Hippocampal formation (tissue), 2 donors: ENCODE results near the gene BID.

Experiments used
- DNase-seq, 2 donors: peaks; one replicate each; lab custom pipeline; 2025; lab: John Stamatoyannopoulos, UW

Gene BID

GRCh38 chr22:17783773-17784480 is 9.7 kb upstream of the BID start:
- no peak for DNase-seq

DNA sequence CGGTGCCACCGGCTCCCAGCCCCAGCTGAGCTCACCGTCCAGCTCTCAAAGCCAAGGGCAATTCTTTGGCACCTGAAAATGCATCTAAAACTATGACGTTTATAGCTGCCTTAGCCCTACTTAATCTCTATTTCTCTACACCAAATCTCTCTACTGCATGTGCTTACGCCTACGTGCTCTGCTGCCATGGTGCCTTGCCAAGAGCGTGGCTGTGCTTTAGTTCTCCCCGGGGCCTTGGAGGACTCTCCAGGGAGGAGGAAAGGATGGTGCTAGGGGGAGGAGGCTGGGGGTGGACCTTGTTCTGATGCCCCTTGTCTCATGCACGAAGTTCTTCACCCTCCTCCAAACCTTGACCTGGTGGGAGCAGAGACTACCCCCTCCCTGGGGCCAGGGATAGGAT is 9.0 kb upstream of the BID start:
- no peak for DNase-seq

GRCh38 chr22:17782621-17783020 is 8.4 kb upstream of the BID start:
- no peak for DNase-seq

DNA sequence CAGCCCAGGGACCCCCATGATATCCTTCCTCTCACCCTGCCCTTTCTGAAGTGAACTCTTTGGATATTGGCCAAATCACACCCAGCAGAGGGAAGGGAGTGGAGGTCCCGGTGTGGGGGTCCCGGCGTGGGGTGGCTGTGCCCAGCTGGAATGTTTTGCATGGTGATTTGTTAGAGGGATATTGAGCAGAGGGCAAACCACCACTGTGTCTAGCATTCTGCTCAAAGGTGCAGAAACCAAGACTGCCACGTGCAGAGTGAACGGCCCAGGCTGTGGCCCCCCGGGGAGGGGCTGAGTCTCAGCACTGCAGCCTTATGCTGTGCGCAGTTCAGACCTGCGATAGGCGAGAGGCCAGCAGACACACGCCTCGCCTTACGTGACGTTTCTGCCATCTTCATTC is 7.9 kb upstream of the BID start:
- no peak for DNase-seq

DNA sequence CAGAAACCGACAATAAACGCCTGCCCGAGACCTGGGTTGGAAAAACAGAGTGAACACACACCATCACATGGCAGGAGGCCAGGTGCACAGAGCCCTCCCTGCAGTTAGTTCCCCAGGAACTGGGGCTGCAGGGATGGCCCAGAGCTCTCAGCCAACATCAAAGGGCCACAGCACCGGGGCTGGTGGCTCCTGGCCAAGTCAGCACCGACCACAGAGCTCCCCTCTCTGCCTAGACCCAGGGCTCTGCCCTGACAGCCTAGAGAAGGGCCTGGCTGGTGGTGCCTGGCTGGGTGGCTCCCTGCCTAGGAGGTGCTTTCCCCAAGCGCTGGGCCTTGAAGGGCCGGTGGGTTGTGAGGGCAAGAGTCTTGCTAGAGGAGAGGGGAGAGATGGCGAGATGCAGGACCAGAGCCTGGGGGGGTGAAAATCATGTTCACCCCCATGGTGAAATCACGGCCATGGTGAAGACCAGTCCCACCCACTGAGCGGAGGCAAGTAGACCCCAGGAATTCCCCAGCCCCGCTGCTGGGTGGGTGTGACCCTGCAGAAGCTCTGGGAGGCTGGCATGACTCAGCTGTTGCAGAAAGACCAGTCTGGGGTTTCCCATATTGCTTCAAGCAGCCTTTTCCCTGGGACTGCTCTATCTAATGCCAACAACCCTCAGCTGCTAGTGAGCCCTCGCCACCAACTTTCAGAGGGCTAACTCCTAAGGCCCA is 7.2 kb upstream of the BID start:
- DNase-seq, result no peak

DNA sequence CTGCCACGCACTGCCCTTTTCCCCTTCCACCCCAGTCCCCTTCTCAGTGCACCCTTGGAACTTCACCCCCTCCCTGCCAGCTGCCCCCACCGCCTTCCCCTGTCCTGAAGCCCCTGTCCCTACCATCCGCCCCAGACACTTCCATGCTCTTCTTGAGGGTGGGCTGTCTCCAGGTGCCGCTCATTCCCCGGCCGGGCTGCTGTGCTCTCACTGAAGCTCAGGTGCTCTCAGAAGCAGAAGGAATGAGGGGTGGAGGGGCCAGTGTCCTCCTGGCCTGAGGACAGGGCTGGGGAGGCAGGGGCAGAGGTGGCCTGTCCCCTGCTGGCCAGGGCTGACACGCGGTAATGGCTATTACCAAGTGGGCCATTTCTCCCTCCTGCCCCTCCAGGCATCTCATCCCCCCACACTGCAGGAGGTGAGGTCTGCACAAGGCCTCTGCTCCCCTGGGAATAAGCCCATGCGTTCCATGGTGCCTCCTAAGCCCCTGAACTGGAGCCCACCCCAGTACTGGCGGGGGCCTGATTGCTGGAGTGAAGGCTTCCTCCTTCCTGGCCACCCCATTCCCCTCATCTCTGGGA is 6.6 kb upstream of the BID start:
- DNase-seq, result no peak

DNA sequence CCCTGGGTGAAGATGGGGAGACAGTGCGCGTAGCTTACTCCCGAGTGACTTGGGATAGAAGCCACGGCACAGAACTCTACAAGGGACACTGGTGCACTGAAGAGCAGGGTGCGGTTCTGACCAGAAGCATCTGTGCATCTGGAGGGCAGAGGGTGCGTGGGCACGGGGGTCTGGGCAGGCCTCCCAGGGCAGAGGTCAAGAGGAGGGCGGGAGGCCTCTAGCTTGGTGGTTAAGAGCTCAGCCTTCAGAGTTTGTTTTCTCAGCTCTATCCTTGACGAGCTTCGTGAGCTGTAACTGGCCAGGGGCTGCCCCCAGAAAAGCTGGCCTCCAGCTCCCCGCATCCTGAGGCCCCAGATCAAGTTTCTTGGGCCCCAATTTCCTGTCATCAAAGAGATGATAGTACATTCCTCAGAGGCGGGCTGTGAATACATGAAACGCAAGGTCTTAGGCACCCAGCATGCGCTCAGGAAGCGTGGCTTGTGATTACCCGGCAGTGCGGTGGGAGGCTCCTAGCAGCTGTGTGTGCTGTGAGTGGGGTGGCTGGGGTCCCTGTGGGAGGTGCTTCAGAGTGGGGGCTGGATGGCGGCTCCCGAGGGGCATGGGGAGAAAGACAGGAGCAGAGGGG is 6.0 kb upstream of the BID start:
- no peak for DNase-seq

DNA sequence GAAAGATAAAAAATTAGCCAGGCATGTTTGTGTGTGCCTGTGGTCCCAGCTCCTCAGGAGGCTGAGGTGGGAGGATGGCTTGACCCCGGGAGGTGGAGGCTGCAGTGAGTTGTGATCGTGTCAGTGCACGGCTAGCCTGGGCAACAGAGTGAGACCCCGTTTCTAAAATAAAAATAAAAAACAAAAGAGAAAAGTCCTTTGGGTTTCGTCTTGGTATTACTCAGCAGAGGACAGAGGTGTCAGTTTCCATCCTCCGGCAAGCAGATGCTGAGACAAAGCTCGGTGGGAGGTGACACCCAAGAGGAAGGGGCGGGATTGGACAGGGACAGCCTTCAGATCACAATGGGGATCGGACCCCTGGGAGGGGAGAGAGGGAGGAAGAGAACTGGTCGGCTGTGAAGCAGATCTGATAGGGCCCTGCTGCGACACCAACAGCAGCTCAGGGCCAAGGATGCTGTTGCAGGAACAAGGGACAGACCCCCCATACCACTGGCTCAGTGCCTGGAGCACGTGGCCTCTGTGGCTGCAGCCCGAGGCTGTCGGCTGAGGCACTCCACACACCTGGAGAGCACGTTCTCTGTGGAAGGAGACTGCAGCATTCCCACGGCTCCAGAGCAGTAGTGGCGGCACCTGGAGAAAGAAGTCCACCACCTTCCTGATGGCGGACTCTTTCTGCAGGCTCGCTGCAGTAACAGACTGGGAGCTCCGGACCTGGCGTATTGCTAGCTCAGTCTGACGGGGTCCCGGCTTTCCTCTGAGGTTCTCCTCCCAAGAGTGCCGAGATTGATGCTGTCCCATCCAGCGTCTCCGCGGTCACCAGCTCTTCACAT is 5.2 kb upstream of the BID start:
- DNase-seq, result no peak

GRCh38 chr22:17778412-17778976 is 4.2 kb upstream of the BID start:
- DNase-seq, result no peak

DNA sequence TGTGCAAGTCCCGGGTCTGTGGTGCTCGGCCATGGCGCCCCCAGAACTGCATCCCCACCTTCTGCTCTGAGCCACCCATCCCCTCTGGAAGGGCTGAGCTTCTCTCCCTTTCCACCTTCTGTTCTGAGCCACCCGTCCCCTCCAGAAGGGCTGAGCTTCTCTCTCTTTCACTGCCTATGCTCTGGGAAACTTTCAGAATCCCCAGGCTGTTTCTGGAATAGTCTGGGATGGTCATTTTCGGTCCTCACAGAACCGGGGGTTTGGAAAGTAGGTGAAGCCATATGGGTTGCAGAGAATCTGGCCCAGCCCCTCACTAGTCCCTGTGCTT is 3.4 kb upstream of the BID start:
- DNase-seq, result no peak

- DNase-seq, result no peak
These were observed 2.9 kb upstream of the BID start for GRCh38 chr22:17777005-17777716.

DNA sequence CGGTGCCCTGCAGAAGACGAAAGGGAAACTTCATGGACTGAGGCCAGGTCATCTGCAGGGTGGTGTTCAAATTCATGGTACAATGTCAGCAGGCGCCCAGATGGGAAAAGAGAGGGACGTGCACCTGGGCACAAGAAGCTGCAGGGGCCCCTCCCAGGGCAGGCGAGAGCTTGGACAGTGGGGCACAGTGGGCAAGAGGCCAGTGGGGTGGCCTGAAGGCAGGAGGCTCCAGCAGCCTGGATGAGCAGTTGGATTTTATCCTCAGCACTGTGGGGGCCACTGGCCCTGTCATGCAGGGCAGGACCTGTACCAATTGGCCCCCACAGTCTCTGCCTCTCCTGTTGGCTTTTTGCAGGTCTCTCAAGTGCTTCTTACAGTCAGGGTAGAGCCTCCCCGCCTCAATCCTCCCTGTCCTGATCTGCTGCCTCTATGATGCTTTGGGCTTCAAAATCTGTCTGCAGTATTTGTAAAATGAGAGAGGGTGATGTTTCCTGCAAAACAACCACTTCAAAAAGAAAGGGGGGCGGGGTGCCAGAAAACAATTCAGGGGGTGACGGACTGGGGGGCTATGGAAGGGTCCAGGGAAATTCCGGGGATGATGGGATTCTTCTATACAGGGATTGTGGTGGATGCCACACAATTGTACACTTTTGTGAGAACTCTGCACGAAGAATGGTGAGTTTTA is 1.7 kb upstream of the BID start:
- no peak for DNase-seq

DNA sequence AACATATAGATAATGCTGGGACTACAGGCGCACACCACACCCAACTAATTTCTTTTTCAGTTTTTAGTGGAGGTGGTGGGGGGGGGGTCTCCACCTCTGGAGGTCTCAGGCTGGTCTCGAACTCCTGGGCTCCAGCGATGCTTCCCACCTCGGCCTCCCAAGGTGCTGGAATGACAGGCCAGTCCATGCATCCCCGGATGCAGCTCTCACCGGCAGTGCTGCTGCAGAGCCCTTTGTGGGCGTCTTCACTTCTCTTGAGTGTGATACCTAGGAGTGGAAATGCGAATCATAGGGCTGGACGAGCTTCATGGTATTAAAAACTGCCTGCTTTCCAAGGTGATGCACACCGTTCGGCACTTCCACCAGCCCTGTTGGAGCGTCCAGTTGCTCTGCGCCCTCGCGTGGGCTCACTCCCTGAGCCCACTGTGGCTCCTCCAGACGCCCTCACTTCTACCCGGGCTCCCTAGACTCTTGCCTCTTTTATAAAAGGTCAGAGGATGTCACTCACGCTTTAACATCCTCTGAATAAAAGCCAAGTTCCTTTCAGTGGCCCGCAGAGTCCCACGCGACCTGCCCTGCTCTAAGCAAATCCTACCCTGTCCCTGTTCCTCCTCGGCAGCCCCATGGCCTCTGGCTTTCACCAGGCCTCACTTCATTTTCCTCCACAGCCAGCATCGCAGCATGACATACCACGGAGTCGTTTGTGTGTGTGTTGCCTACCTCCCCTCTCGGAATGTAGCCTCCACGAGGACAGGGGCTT is 837 bp upstream of the BID start:
- no peak for DNase-seq

- peak in 1 of 2 donors; percentile 41 for DNase-seq
These were observed 563 bp downstream of the BID start for GRCh38 chr22:17773606-17774205.

- no peak for DNase-seq
These were observed 1.2 kb downstream of the BID start for GRCh38 chr22:17772958-17773605.

- DNase-seq, result no peak
These were observed 1.9 kb downstream of the BID start for GRCh38 chr22:17772249-17772957.

- DNase-seq, result peak; percentile 39 to 55
These were observed 3.8 kb downstream of the BID start for GRCh38 chr22:17770180-17771077.
